Astrocyte (in vitro differentiated cells and primary cell): Measurements from ENCODE around the gene RFC2. TPM values are rescaled to one million over a fixed set of nuclear protein-coding genes. Genes with fewer than 3 reads are reported as not detected.

Experiments used
- DNase-seq: peaks from one replicate; pipeline ENCODE4 v3.0.0-alpha.2; 2010; ENCODE audit warnings: low read depth
- FAIRE-seq: peaks from 2 replicates; lab custom pipeline; 2011; peaks lifted over from hg19 to GRCh38; lab: Jason Lieb, UNC
- H2AFZ ChIP-seq: 2 replicates; pipeline ENCODE4 v1.6.0; 2012; ENCODE audit warnings: low read depth, low read length, inconsistent platforms
- H3K27ac ChIP-seq: 2 replicates; pipeline ENCODE4 v1.5.1; 2011; ENCODE audit warnings: low read depth, low read length, inconsistent platforms
- H3K27me3 ChIP-seq: 2 replicates; pipeline ENCODE4 v1.6.0; 2011; ENCODE audit warnings: low read length, inconsistent platforms; ENCODE audit not compliant: insufficient read depth
- H3K36me3 ChIP-seq: 2 replicates; pipeline ENCODE4 v1.5.1; 2011; ENCODE audit warnings: low read length, inconsistent platforms; ENCODE audit not compliant: insufficient read depth
- H3K4me1 ChIP-seq: 2 replicates; pipeline ENCODE4 v1.5.1; 2011; ENCODE audit warnings: low read length, inconsistent platforms; ENCODE audit not compliant: insufficient read depth
- H3K4me2 ChIP-seq: 2 replicates; pipeline ENCODE4 v1.6.0; 2012; ENCODE audit warnings: low read length, inconsistent platforms
- H3K4me3 ChIP-seq: 2 replicates; pipeline ENCODE4 v1.5.1; 2011; ENCODE audit warnings: low read depth, mild to moderate bottlenecking, low read length, inconsistent platforms; ENCODE audit not compliant: insufficient read depth
- H3K79me2 ChIP-seq: 2 replicates; pipeline ENCODE4 v1.6.0; 2012; ENCODE audit warnings: mild to moderate bottlenecking, low read length, inconsistent platforms; ENCODE audit not compliant: insufficient read depth
- H3K9ac ChIP-seq: 2 replicates; pipeline ENCODE4 v1.6.0; 2012; ENCODE audit warnings: mild to moderate bottlenecking, low read length, inconsistent platforms
- H3K9me3 ChIP-seq: 2 replicates; pipeline ENCODE4 v1.5.1; 2012; ENCODE audit warnings: low read depth, mild to moderate bottlenecking, low read length, inconsistent platforms; ENCODE audit not compliant: insufficient read depth
- H4K20me1 ChIP-seq: 2 replicates; pipeline ENCODE4 v1.6.0; 2012; ENCODE audit warnings: low read length, inconsistent platforms; ENCODE audit not compliant: insufficient read depth
- H3K27ac Mint-ChIP-seq: one replicate; pipeline ENCODE4 v1.8.0; 2021; ENCODE audit warnings: mild to moderate bottlenecking, mixed read lengths; ENCODE audit not compliant: unreplicated experiment
- H3K27me3 Mint-ChIP-seq: one replicate; pipeline ENCODE4 v1.8.0; 2021; ENCODE audit warnings: low read depth, mixed read lengths; ENCODE audit not compliant: unreplicated experiment
- H3K36me3 Mint-ChIP-seq: one replicate; pipeline ENCODE4 v1.8.0; 2021; ENCODE audit warnings: low read depth, mixed read lengths; ENCODE audit not compliant: unreplicated experiment
- H3K4me1 Mint-ChIP-seq: one replicate; pipeline ENCODE4 v1.8.0; 2021; ENCODE audit warnings: low read depth, mixed read lengths; ENCODE audit not compliant: unreplicated experiment
- H3K4me3 Mint-ChIP-seq: one replicate; pipeline ENCODE4 v1.8.0; 2021; ENCODE audit warnings: mild to moderate bottlenecking, moderate library complexity, mixed read lengths; ENCODE audit not compliant: unreplicated experiment
- H3K9me3 Mint-ChIP-seq: one replicate; pipeline ENCODE4 v1.8.0; 2021; ENCODE audit warnings: mild to moderate bottlenecking, mixed read lengths; ENCODE audit not compliant: unreplicated experiment
- CTCF ChIP-seq: IDR thresholded peaks from 2 replicates; pipeline ENCODE4 v1.5.1; 2011; ENCODE audit warnings: low read depth, mild to moderate bottlenecking, inconsistent platforms, low read length, moderate library complexity; ENCODE audit not compliant: insufficient read depth
- EZH2 ChIP-seq: IDR thresholded peaks from 2 replicates; pipeline ENCODE4 v1.6.1; 2012; ENCODE audit warnings: mild to moderate bottlenecking, low read length, inconsistent platforms; ENCODE audit not compliant: insufficient read depth
- total RNA-seq: library from RNA; stranded (reverse); gene quantifications from 2 replicates; pipeline ENCODE4 v1.2.1, GENCODE V29; 2021

Gene RFC2
- total RNA-seq, 1 donor from 2014 or later, result 12.3 TPM

- Histone ChIP-seq H3K9me3 (no peaks in the 10 kb centered on the region), H3K4me1 (no peaks in the 10 kb centered on the region), H3K27me3 (no peaks in the 10 kb centered on the region), H3K9ac (no peak overlapping the region), H4K20me1 (no peaks in the 10 kb centered on the region), H3K27ac (no peak overlapping the region), H3K79me2 (no peaks in the 10 kb centered on the region), H3K4me2 (no peak overlapping the region), H3K36me3 (no peaks in the 10 kb centered on the region), H3K4me3 (no peak overlapping the region), H2AFZ (no peak overlapping the region)
- Mint-ChIP-seq H3K27ac (no peak overlapping the region), H3K4me3 (no peak overlapping the region), H3K9me3 (no peaks in the 10 kb centered on the region), H3K36me3 (peaks cover 7% of the 10 kb centered on the region), H3K4me1 (no peaks in the 10 kb centered on the region), H3K27me3 (no peaks in the 10 kb centered on the region)
- DNase-seq (no peak), FAIRE-seq (no peak)
- TF ChIP-seq EZH2, result no peak
- no peak for TF ChIP-seq CTCF
These were observed 31.1 kb downstream of the RFC2 start for GRCh38 chr7:74222851-74223710.

- H3K79me2 ChIP-seq, result no peaks in the 10 kb centered on the region
- no peak for FAIRE-seq
These were observed 32.5 kb downstream of the RFC2 start for GRCh38 chr7:74221713-74222112.

More at GRCh38 chr7:74221713-74222112, 32.5 kb downstream of the RFC2 start:
- Histone ChIP-seq H3K4me3 (no peak overlapping the region), H3K9ac (no peak overlapping the region), H3K9me3 (no peaks in the 10 kb centered on the region), H4K20me1 (no peaks in the 10 kb centered on the region), H3K4me1 (peaks cover 4% of the 10 kb centered on the region), H3K36me3 (no peaks in the 10 kb centered on the region), H3K27me3 (no peaks in the 10 kb centered on the region), H3K27ac (no peak overlapping the region), H2AFZ (no peak overlapping the region), H3K4me2 (no peak overlapping the region)
- H3K4me1 Mint-ChIP-seq, result peaks cover 3% of the 10 kb centered on the region
- H3K4me3 Mint-ChIP-seq, result no peak overlapping the region
- H3K27ac Mint-ChIP-seq, result no peak overlapping the region
- no peaks in the 10 kb centered on the region for H3K27me3 Mint-ChIP-seq
- no peak for DNase-seq
- TF ChIP-seq EZH2 (no peak), CTCF (no peak)
- no peaks in the 10 kb centered on the region for H3K9me3 Mint-ChIP-seq
- peaks cover 9% of the 10 kb centered on the region for H3K36me3 Mint-ChIP-seq
